MCF 10A (cell line): Measurements from ENCODE around the gene TOM1L1. TPM values are rescaled to one million over a fixed set of nuclear protein-coding genes. Genes with fewer than 3 reads are reported as not detected.

Experiments
- BruUV-seq: library from RNA; stranded (reverse); fragments of 400-500 nt; replicated peaks from 2 replicates; lab custom pipeline; 2021; lab: Mats Ljungman, UMichigan
- CTCF ChIA-PET: fragments of 300-600 bp; sonication (Branson Sonifier 250); formaldehyde crosslinking; extraction: SDS; loops from one replicate; lab custom pipeline; 2021; ENCODE audit warnings: antibody characterized with exemption, inconsistent platforms; lab: Yijun Ruan, JAX
- POLR2A ChIA-PET: fragments of 300-600, 350-650 bp; sonication (Branson Sonifier 250); formaldehyde crosslinking; extraction: SDS; loops from one replicate; lab custom pipeline; 2020; ENCODE audit warnings: antibody characterized with exemption, inconsistent platforms; lab: Yijun Ruan, JAX
- DNase-seq: peaks from one replicate; pipeline ENCODE4 v3.0.0-alpha.2; 2018; ENCODE audit not compliant: unreplicated experiment
- H3K27ac Mint-ChIP-seq: one replicate; pipeline ENCODE4 v1.8.0; 2022; ENCODE audit warnings: mild to moderate bottlenecking, low read depth, mixed read lengths; ENCODE audit not compliant: unreplicated experiment
- H3K27me3 Mint-ChIP-seq: one replicate; pipeline ENCODE4 v1.8.0; 2022; ENCODE audit warnings: mixed read lengths; ENCODE audit not compliant: insufficient read depth, unreplicated experiment
- H3K36me3 Mint-ChIP-seq: one replicate; pipeline ENCODE4 v1.8.0; 2022; ENCODE audit warnings: mild to moderate bottlenecking, moderate library complexity, mixed read lengths; ENCODE audit not compliant: insufficient read depth, unreplicated experiment
- H3K4me1 Mint-ChIP-seq: one replicate; pipeline ENCODE4 v1.8.0; 2022; ENCODE audit warnings: mixed read lengths; ENCODE audit not compliant: insufficient read depth, unreplicated experiment
- H3K4me3 Mint-ChIP-seq: one replicate; pipeline ENCODE4 v1.8.0; 2022; ENCODE audit warnings: mild to moderate bottlenecking, moderate library complexity, mixed read lengths; ENCODE audit not compliant: unreplicated experiment
- H3K9me3 Mint-ChIP-seq: one replicate; pipeline ENCODE4 v1.8.0; 2022; ENCODE audit warnings: mixed read lengths; ENCODE audit not compliant: unreplicated experiment
- intact Hi-C: fragments of 100-400 bp; cut with micrococcal nuclease; formaldehyde crosslinking; loops from 2 replicates; pipeline ENCODE4 v1.14.1; 2022
- total RNA-seq: library from RNA; stranded (reverse); gene quantifications from 2 replicates; pipeline ENCODE4 v1.2.3, GENCODE V29; 2022
- TF ChIP-seq, protein P1 (sequence below): fragments of 200-600 bp; IDR thresholded peaks from one replicate; pipeline ENCODE4 v1.8.0; 2022; ENCODE audit warnings: antibody characterized with exemption, mild to moderate bottlenecking; ENCODE audit not compliant: unreplicated experiment

TOM1L1 gene
- total RNA-seq, 1 experiment from 2014 or later: 157 TPM

DNA sequence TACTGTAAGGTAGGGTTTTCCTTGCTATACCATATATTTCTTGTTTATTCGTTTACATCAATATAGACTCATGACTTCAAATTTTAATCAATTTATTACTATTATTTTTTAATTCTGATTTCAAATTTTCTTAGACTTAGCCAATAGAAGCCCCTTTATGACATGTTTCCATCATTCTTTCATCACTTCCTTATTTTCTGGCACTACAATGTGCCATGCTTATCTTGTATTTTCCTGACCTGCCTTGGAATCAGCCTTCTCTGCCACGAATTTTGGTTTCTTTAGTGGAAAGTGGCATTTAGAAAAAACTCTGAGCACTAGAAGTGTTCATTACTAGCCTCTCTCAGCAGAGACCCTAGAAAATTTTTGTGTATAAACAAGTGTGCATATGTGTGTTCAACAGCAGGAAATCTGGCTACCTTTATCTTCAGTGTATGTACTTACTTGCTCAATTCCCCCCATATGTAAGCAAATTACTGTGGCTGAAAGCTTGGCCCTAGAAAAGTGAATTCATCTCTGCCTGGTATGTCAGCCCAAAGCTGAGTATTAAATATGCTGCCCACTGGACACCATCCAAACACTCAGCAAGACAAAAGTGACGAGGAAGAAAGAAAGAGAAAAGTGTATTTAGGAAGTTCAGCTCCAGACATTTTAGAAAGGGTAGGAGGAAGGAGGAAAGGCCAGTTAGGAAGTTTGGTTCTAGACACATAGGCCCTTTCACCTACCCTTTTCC is 71.9 kb downstream of the TOM1L1 start:
- BruUV-seq: no TSS peak
- H3K4me1 Mint-ChIP-seq: no peaks in the 10 kb centered on the region
- TF ChIP-seq, protein P1, sequence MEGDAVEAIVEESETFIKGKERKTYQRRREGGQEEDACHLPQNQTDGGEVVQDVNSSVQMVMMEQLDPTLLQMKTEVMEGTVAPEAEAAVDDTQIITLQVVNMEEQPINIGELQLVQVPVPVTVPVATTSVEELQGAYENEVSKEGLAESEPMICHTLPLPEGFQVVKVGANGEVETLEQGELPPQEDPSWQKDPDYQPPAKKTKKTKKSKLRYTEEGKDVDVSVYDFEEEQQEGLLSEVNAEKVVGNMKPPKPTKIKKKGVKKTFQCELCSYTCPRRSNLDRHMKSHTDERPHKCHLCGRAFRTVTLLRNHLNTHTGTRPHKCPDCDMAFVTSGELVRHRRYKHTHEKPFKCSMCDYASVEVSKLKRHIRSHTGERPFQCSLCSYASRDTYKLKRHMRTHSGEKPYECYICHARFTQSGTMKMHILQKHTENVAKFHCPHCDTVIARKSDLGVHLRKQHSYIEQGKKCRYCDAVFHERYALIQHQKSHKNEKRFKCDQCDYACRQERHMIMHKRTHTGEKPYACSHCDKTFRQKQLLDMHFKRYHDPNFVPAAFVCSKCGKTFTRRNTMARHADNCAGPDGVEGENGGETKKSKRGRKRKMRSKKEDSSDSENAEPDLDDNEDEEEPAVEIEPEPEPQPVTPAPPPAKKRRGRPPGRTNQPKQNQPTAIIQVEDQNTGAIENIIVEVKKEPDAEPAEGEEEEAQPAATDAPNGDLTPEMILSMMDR: no peak
- H3K9me3 Mint-ChIP-seq: no peaks in the 10 kb centered on the region
- H3K27ac Mint-ChIP-seq: no peak overlapping the region
- no peaks in the 10 kb centered on the region for H3K27me3 Mint-ChIP-seq
- CTCF ChIA-PET: interaction anchor here (1.3 kb wide), 1 partner anchor 384 kb away, joined by 4 read pairs; no protein-coding TSS in a partner anchor
- intact Hi-C loops: no loop called here
- POLR2A ChIA-PET: interaction anchor here (0.5 kb wide), 1 partner anchor 442 kb away, joined by 3 read pairs; no protein-coding TSS in a partner anchor
- peaks cover 6% of the 10 kb centered on the region for H3K36me3 Mint-ChIP-seq
- DNase-seq: no peak
- no peak overlapping the region for H3K4me3 Mint-ChIP-seq

- Mint-ChIP-seq H3K4me3 (no peak overlapping the region), H3K4me1 (peaks cover 6% of the 10 kb centered on the region), H3K9me3 (no peaks in the 10 kb centered on the region), H3K27me3 (no peaks in the 10 kb centered on the region), H3K27ac (no peak overlapping the region), H3K36me3 (peaks cover 6% of the 10 kb centered on the region)
- CTCF ChIA-PET: interaction anchor here (1.2 to 1.6 kb wide), 2 partner anchors 11 to 19 kb away, joined by 3 to 5 read pairs; no protein-coding TSS in a partner anchor
- POLR2A ChIA-PET: no interaction called here
- BruUV-seq: no TSS peak
- DNase-seq: no peak
- intact Hi-C loops: no loop called here
- TF ChIP-seq, protein P1: no peak
Observed at GRCh38 chr17:54974759-54975158, 74.1 kb downstream of the TOM1L1 start.

DNA sequence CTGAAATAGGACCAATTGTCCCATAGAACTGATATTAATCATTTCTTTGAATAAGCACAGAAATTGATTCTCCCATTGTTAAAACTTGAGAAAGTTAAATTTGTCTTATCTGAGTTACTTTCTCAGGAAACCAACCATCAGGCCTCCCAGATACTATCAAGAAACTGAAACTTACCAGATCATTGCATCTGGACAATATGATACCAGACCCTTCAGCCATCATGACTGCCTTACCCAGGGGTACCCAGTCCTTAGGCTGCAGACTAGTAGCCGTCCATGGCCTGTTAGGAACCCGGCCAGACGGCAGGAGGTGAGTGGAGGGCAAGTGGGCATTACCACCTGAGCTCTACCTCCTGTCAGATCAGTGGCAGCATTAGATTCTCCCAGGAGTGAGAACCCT is 75.7 kb downstream of the TOM1L1 start:
- H3K4me1 Mint-ChIP-seq: peaks cover 9% of the 10 kb centered on the region
- H3K27me3 Mint-ChIP-seq: no peaks in the 10 kb centered on the region
- intact Hi-C loops: no loop called here
- POLR2A ChIA-PET: no interaction called here
- BruUV-seq: no TSS peak
- H3K4me3 Mint-ChIP-seq: no peak overlapping the region
- TF ChIP-seq, protein P1: no peak
- no peak overlapping the region for H3K27ac Mint-ChIP-seq
- no peak for DNase-seq
- CTCF ChIA-PET: interaction anchor here (1.5 kb wide), 1 partner anchor 381 kb away, joined by 4 read pairs; no protein-coding TSS in a partner anchor
- peaks cover 6% of the 10 kb centered on the region for H3K36me3 Mint-ChIP-seq
- H3K9me3 Mint-ChIP-seq: no peaks in the 10 kb centered on the region

GRCh38 chr17:54977744-54978143 is 77.1 kb downstream of the TOM1L1 start:
- BruUV-seq: no TSS peak
- no peak overlapping the region for H3K4me3 Mint-ChIP-seq
- H3K27me3 Mint-ChIP-seq: no peaks in the 10 kb centered on the region
- no peaks in the 10 kb centered on the region for H3K9me3 Mint-ChIP-seq
- no peaks in the 10 kb centered on the region for H3K36me3 Mint-ChIP-seq
- CTCF ChIA-PET: interaction anchor here (0.6 to 1.7 kb wide), 4 partner anchors 14 to 1019 kb away, joined by 3 to 6 read pairs (median 4); no protein-coding TSS in a partner anchor
- POLR2A ChIA-PET: interaction anchor here (3.2 kb wide), 1 partner anchor 9 kb away, joined by 11 read pairs; the partner anchor contains the start of genes COX11 and STXBP4
- intact Hi-C loops: no loop called here
- H3K4me1 Mint-ChIP-seq: peaks cover 19% of the 10 kb centered on the region
- DNase-seq: no peak
- TF ChIP-seq, protein P1: no peak
- H3K27ac Mint-ChIP-seq: no peak overlapping the region
